Measurements from ENCODE around the gene LCTL. TPM values are rescaled to one million over a fixed set of nuclear protein-coding genes. Genes with fewer than 3 reads are reported as not detected.

LCTL gene, protein sequence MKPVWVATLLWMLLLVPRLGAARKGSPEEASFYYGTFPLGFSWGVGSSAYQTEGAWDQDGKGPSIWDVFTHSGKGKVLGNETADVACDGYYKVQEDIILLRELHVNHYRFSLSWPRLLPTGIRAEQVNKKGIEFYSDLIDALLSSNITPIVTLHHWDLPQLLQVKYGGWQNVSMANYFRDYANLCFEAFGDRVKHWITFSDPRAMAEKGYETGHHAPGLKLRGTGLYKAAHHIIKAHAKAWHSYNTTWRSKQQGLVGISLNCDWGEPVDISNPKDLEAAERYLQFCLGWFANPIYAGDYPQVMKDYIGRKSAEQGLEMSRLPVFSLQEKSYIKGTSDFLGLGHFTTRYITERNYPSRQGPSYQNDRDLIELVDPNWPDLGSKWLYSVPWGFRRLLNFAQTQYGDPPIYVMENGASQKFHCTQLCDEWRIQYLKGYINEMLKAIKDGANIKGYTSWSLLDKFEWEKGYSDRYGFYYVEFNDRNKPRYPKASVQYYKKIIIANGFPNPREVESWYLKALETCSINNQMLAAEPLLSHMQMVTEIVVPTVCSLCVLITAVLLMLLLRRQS
- not detected for polyA plus RNA-seq

DNA sequence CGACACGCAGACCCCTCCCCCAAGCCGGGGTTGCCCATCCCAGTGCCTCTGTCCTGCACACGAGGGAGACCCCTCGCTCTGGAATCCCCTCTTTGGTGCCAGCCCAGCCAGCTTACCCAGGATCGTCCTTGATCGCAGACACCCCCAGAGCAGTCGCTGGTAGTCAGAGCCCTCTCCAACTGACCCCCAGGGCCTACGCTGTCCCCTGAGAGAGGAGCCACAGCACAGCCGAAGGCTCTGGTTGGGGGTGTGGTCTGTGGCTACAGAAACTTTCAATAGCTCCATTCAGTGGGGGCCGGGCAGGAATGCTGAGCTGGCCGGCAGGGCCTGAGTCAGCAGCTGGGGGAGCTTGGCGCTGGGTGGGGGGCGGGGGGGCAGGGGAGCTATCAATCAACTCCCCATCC is at the start of gene LCTL:
LCTL (minus strand) TSS at position 258 of the 404 bp plus-strand sequence. CDS start 633 bp downstream, outside the sequence.
- WGBS, 2 donors, result 56 to 58% methylated on average over 14 of the region's 14 CpGs
- no peaks in the 10 kb centered on the region for H3K4me1 ChIP-seq (ENCODE audit: control insufficient read depth in 2 of 2, insufficient read depth in 2 of 2, low read length in 1 of 2)
- H3K36me3 ChIP-seq (ENCODE audit: control insufficient read depth in 2 of 2, insufficient read depth in 2 of 2, low read length in 1 of 2), result no peaks in the 10 kb centered on the region
- no peaks in the 10 kb centered on the region for H3K9me3 ChIP-seq (ENCODE audit: control insufficient read depth in 2 of 2, insufficient read depth in 1 of 2, low read depth in 1 of 2, low read length in 1 of 2)
- no peak within 1 kb of the TSS for H3K27ac ChIP-seq (ENCODE audit: low read depth in 2 of 2, low read length in 1 of 2)
- H3K27me3 ChIP-seq (ENCODE audit: control insufficient read depth in 1 of 2, insufficient read depth in 2 of 2, low read length in 2 of 2), result no peaks in the 10 kb centered on the region
- H3K4me3 ChIP-seq (ENCODE audit: low read depth in 1 of 2, low read length in 2 of 2), result no peak within 1 kb of the TSS

DNA sequence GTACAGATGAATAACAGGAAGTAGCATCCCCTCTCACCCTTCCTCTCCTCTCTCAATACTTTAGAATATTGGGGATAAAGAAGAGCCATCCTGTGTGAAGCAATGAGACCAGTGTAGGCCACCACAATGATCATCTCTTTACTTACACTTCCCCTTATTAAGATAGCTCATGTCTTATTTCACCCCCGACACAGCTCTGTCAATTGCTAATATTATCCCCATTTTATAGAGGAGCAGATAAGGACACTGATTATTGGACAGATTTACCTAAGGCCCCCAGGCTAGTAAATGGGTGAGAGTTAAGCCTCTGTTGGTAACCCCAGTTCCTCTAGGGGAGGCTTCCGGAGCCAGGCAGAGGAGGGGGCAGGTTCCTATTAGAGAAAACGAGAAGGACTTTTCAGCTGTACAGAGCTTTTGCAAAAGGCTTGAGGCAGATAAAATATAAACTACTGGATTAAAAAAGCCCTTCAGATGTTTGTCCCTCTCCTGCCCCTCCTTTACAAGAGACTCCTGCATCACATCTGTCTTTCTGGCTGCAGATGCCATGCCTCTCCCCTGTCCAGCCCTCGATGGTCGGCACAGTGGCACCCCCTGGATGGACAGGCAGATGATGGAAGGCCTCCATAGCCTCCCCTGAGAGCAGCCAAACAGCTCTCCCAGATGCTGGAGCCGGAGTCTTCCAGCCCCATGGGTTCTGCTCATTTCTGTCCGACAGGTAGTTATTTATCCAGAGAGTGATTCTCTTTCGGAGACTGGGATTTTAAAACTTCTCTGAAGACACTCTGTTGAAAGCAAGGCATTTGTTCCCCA is 49.4 kb upstream of the LCTL start:
- no peak overlapping the region for H3K27ac ChIP-seq (ENCODE audit: low read depth in 2 of 2, low read length in 1 of 2)
- WGBS, 2 donors, result 61 to 68% methylated on average over 8 of the region's 8 CpGs
- H3K4me1 ChIP-seq (ENCODE audit: control insufficient read depth in 2 of 2, insufficient read depth in 2 of 2, low read length in 1 of 2), result peaks cover 3 to 6% of the 10 kb centered on the region in 2 donors
- H3K9me3 ChIP-seq (ENCODE audit: control insufficient read depth in 2 of 2, insufficient read depth in 1 of 2, low read depth in 1 of 2, low read length in 1 of 2), result no peaks in the 10 kb centered on the region
- no peaks in the 10 kb centered on the region for H3K27me3 ChIP-seq (ENCODE audit: control insufficient read depth in 1 of 2, insufficient read depth in 2 of 2, low read length in 2 of 2)
- no peaks in the 10 kb centered on the region for H3K36me3 ChIP-seq (ENCODE audit: control insufficient read depth in 2 of 2, insufficient read depth in 2 of 2, low read length in 1 of 2)
- no peak overlapping the region for H3K4me3 ChIP-seq (ENCODE audit: low read depth in 1 of 2, low read length in 2 of 2)

DNA sequence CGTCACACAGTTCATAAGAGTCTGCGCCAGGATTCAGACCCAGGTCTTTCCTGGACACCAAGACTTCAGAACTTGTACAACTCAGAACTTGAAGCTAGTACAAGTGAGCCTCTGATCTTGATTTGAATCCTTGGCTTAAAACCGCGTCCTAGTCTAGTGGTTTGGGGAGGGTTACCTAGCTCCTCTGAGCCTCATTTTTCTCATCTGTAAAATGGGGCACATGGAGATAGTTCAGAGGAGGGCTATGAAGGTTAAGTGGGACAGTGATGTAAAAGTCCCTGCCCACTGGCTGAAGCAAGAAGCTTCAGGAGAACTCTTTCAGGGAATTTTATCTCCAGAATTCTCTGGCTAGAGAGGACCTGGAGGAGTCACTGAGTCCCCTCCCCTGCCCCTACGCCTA is 48.7 kb upstream of the LCTL start:
- no peaks in the 10 kb centered on the region for H3K36me3 ChIP-seq (ENCODE audit: control insufficient read depth in 2 of 2, insufficient read depth in 2 of 2, low read length in 1 of 2)
- H3K4me3 ChIP-seq (ENCODE audit: low read depth in 1 of 2, low read length in 2 of 2), result no peak overlapping the region
- WGBS, 2 donors, result 93 to 94% methylated on average over 5 of the region's 5 CpGs
- H3K27me3 ChIP-seq (ENCODE audit: control insufficient read depth in 1 of 2, insufficient read depth in 2 of 2, low read length in 2 of 2), result no peaks in the 10 kb centered on the region
- no peak overlapping the region for H3K27ac ChIP-seq (ENCODE audit: low read depth in 2 of 2, low read length in 1 of 2)
- H3K4me1 ChIP-seq (ENCODE audit: control insufficient read depth in 2 of 2, insufficient read depth in 2 of 2, low read length in 1 of 2), result peaks cover 3 to 6% of the 10 kb centered on the region in 2 donors
- no peaks in the 10 kb centered on the region for H3K9me3 ChIP-seq (ENCODE audit: control insufficient read depth in 2 of 2, insufficient read depth in 1 of 2, low read depth in 1 of 2, low read length in 1 of 2)

DNA sequence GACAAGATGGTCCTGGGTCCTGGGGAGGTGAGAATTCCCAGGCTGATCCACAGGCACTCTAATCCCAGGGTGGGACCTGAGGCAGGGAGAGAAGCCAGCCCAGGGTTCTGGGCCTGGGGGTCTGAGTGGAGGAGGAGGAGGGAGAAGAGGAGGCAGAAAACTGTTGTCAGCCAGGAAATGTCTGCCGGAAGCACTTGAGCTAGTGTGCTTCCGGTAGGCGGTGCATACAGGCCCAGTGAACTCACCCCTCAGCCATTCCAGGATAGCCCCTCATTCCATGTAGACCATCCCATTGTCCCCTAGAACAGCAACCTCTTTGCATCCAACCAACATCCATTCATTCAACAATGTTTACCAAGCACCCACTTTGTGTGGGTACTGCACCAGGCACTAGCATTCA is 47.9 kb upstream of the LCTL start:
- 70 to 77% methylated on average over 3 of the region's 3 CpGs for WGBS, 2 donors
- no peaks in the 10 kb centered on the region for H3K9me3 ChIP-seq (ENCODE audit: control insufficient read depth in 2 of 2, insufficient read depth in 1 of 2, low read depth in 1 of 2, low read length in 1 of 2)
- no peak overlapping the region for H3K27ac ChIP-seq (ENCODE audit: low read depth in 2 of 2, low read length in 1 of 2)
- peaks cover 3 to 4% of the 10 kb centered on the region in 2 donors for H3K4me1 ChIP-seq (ENCODE audit: control insufficient read depth in 2 of 2, insufficient read depth in 2 of 2, low read length in 1 of 2)
- H3K27me3 ChIP-seq (ENCODE audit: control insufficient read depth in 1 of 2, insufficient read depth in 2 of 2, low read length in 2 of 2), result no peaks in the 10 kb centered on the region
- no peak overlapping the region for H3K4me3 ChIP-seq (ENCODE audit: low read depth in 1 of 2, low read length in 2 of 2)
- H3K36me3 ChIP-seq (ENCODE audit: control insufficient read depth in 2 of 2, insufficient read depth in 2 of 2, low read length in 1 of 2), result no peaks in the 10 kb centered on the region

DNA sequence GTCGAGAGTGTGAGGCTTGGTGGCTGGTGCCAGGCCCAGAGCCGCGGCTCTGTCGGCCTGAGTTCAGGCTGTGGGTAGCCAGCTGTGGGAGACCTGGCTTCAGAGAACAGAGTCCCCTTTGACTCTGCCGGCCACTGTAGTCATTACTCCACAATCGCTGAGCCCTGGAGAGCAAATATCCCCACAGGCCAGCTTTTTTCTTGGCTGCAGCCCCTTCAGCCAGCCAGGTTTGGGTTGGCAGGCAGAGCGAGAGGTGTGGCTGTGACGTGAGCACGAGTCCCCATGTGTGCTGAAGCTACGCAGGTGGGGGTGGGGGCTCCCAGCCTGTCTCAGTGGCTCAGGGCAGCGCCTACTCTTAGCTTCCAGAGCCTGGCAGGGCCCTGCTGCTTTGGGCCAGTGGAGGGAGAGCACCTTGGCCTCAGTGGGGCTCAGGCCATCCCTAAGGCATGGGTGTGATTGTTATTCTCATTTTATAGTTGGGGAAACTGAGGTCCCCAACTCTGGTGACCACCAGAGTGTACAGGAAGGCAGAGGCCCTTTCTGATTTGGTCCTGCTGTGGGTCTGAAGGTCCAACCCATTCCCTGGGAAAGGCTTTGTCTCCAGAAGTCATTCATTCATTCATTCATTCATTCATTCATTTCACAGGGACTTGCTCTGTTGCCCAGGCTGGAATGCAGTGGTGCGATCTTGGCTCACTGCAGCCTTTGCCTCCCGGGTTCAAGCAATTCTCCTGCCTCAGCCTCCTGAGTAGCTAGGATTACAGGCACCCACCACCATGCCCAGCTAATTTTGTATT is 45.7 kb upstream of the LCTL start:
- 41 to 57% methylated on average over 12 to 13 of the region's 13 CpGs for WGBS, 2 donors
- Histone ChIP-seq H3K4me1 (ENCODE audit: control insufficient read depth in 2 of 2, insufficient read depth in 2 of 2, low read length in 1 of 2) (peaks cover 3 to 4% of the 10 kb centered on the region in 2 donors), H3K27ac (ENCODE audit: low read depth in 2 of 2, low read length in 1 of 2) (no peak overlapping the region), H3K4me3 (ENCODE audit: low read depth in 1 of 2, low read length in 2 of 2) (no peak overlapping the region), H3K36me3 (ENCODE audit: control insufficient read depth in 2 of 2, insufficient read depth in 2 of 2, low read length in 1 of 2) (no peaks in the 10 kb centered on the region), H3K27me3 (ENCODE audit: control insufficient read depth in 1 of 2, insufficient read depth in 2 of 2, low read length in 2 of 2) (no peaks in the 10 kb centered on the region), H3K9me3 (ENCODE audit: control insufficient read depth in 2 of 2, insufficient read depth in 1 of 2, low read depth in 1 of 2, low read length in 1 of 2) (no peaks in the 10 kb centered on the region)

DNA sequence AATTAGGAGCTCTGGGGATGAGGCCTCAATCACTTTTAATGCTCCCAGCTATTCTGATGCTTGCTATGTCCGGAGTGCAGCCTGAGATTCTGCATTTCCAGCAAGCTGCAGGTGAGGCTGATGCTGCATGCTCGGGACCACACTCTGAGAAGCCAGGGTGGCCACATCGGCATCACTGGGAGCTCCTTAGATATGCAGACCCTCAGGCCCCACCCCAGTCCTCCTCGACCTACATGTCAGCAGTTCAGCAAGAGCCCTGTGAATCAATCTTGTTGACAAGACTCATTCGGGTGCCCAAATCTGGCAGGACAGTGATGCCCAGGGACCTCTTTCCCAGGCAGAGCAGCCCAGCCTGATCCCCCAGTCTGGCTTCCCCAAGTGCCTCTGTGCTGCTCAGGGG is 44.1 kb upstream of the LCTL start:
- no peak overlapping the region for H3K4me3 ChIP-seq (ENCODE audit: low read depth in 1 of 2, low read length in 2 of 2)
- 79 to 87% methylated on average over 5 of the region's 5 CpGs for WGBS, 2 donors
- H3K9me3 ChIP-seq (ENCODE audit: control insufficient read depth in 2 of 2, insufficient read depth in 1 of 2, low read depth in 1 of 2, low read length in 1 of 2), result no peaks in the 10 kb centered on the region
- H3K27me3 ChIP-seq (ENCODE audit: control insufficient read depth in 1 of 2, insufficient read depth in 2 of 2, low read length in 2 of 2), result no peaks in the 10 kb centered on the region
- H3K4me1 ChIP-seq (ENCODE audit: control insufficient read depth in 2 of 2, insufficient read depth in 2 of 2, low read length in 1 of 2), result peaks cover 3 to 4% of the 10 kb centered on the region in 2 donors
- H3K27ac ChIP-seq (ENCODE audit: low read depth in 2 of 2, low read length in 1 of 2), result no peak overlapping the region
- no peaks in the 10 kb centered on the region for H3K36me3 ChIP-seq (ENCODE audit: control insufficient read depth in 2 of 2, insufficient read depth in 2 of 2, low read length in 1 of 2)

DNA sequence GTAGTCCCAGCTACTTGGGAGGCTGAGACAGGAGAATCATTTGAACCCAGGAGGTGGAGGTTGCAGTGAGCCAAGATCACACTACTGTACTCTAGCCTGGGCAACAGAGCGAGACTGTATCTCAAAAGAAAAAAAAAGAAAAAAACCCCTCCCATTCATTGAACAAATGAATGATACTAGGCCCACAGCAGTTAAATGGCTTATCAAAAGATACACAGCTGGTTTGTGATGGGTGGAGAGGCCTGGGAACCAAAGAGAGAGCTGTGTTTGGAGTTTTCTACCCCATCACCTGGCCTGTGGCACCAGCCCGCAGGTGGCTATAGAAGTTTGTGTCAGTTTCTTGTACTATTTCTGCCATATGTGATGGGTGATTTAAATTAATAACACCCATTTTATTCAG is 43.1 kb upstream of the LCTL start:
- no peaks in the 10 kb centered on the region for H3K36me3 ChIP-seq (ENCODE audit: control insufficient read depth in 2 of 2, insufficient read depth in 2 of 2, low read length in 1 of 2)
- 90 to 97% methylated on average over 2 of the region's 2 CpGs for WGBS, 2 donors
- peaks cover 3 to 4% of the 10 kb centered on the region in 2 donors for H3K4me1 ChIP-seq (ENCODE audit: control insufficient read depth in 2 of 2, insufficient read depth in 2 of 2, low read length in 1 of 2)
- H3K9me3 ChIP-seq (ENCODE audit: control insufficient read depth in 2 of 2, insufficient read depth in 1 of 2, low read depth in 1 of 2, low read length in 1 of 2), result no peaks in the 10 kb centered on the region
- H3K27ac ChIP-seq (ENCODE audit: low read depth in 2 of 2, low read length in 1 of 2), result no peak overlapping the region
- no peak overlapping the region for H3K4me3 ChIP-seq (ENCODE audit: low read depth in 1 of 2, low read length in 2 of 2)
- no peaks in the 10 kb centered on the region for H3K27me3 ChIP-seq (ENCODE audit: control insufficient read depth in 1 of 2, insufficient read depth in 2 of 2, low read length in 2 of 2)

DNA sequence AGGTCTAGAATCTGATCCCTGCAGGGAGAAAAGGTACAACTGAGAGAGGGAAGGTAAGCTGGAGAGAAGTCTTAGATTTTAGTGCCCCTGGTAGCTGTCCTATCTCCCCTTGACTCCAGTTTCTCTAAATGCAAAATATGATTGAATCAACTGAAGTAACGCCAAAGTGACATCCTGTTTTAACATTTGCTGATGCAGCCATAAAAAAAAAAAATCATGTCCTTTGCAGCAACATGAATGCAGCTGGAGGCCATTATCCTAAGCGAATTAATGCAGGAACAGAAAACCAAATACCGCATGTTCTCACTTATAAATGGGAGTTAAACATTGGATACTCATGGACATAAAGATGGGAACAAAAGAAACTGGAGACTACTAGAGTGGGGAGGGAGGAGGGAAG is 42.4 kb upstream of the LCTL start:
- no peak overlapping the region for H3K4me3 ChIP-seq (ENCODE audit: low read depth in 1 of 2, low read length in 2 of 2)
- no peaks in the 10 kb centered on the region for H3K27me3 ChIP-seq (ENCODE audit: control insufficient read depth in 1 of 2, insufficient read depth in 2 of 2, low read length in 2 of 2)
- H3K36me3 ChIP-seq (ENCODE audit: control insufficient read depth in 2 of 2, insufficient read depth in 2 of 2, low read length in 1 of 2), result no peaks in the 10 kb centered on the region
- 84 to 87% methylated on average over 3 of the region's 3 CpGs for WGBS, 2 donors
- H3K4me1 ChIP-seq (ENCODE audit: control insufficient read depth in 2 of 2, insufficient read depth in 2 of 2, low read length in 1 of 2), result peaks cover 3 to 4% of the 10 kb centered on the region in 2 donors
- H3K27ac ChIP-seq (ENCODE audit: low read depth in 2 of 2, low read length in 1 of 2), result no peak overlapping the region
- H3K9me3 ChIP-seq (ENCODE audit: control insufficient read depth in 2 of 2, insufficient read depth in 1 of 2, low read depth in 1 of 2, low read length in 1 of 2), result no peaks in the 10 kb centered on the region

Data from esophagus (tissue), 2 donors.